Stimulated activated CD4-positive, alpha-beta T cell treated with anti-CD3 and anti-CD28 coated beads, Interleukin-2, amount 100 ng/mL, for 24 hours (primary cell): ENCODE measurements around the gene LAMP1.
"Not testable (repeated sequence)": the region's sequence is repeated elsewhere in the genome, so short reads cannot be mapped to it uniquely, and the experiment has no call there.

Experiments
- DNase-seq, 2 donors: peaks; one replicate each; pipeline ENCODE4 v3.0.0-alpha.2; 2020

The LAMP1 gene

GRCh38 chr13:113327766-113328471, 30.9 kb downstream of the LAMP1 start:
- no peak for DNase-seq

DNA sequence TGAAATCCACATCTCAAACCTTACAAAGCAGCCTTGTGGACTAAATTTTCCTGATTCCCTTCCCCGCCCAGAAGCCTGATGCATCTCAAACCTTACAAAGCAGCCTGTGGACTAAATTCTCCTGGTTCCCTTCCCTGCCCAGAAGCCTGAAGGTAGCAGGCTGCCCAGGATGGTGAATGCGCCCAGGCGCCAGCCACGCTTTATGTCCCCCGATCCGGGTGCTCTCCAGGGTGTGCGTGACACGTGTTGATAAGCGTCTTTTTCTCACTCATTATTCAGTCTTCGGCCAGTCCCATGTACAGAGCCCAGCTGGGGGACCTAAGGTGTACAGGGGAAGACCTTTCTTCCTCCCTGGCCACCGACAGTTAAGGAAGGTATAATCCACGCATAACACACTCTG, 31.8 kb downstream of the LAMP1 start:
- DNase-seq: no peak

- DNase-seq: no peak
These were observed 32.7 kb downstream of the LAMP1 start for GRCh38 chr13:113329656-113330312.

GRCh38 chr13:113332615-113333014, 35.6 kb downstream of the LAMP1 start:
- no peak for DNase-seq

- no peak for DNase-seq
These were observed 36.0 kb downstream of the LAMP1 start for GRCh38 chr13:113333076-113333475.

DNA sequence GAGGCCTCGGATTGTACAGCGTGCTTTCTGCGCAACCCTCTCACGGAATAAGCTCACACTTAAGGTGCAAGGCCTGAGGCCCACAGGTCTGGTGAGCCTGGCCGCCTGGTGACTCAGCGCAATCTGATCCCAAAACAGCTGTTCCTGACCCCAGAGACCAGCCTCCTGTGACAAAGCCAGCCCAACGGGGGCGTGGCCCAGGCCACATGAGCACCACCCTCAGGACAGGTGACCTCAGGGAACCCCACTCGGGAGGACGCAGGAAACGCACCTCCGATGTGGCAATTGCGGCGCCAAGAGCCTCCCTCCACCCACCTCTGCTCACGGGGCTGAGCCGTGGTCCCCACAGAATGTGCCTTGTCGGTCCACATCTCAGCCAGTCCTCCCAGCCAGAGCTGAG, 40.5 kb downstream of the LAMP1 start:
- no peak for DNase-seq

- DNase-seq: no peak
These were observed 40.9 kb downstream of the LAMP1 start for GRCh38 chr13:113337976-113338375.

GRCh38 chr13:113338451-113338850, 41.4 kb downstream of the LAMP1 start:
- no peak for DNase-seq

DNA sequence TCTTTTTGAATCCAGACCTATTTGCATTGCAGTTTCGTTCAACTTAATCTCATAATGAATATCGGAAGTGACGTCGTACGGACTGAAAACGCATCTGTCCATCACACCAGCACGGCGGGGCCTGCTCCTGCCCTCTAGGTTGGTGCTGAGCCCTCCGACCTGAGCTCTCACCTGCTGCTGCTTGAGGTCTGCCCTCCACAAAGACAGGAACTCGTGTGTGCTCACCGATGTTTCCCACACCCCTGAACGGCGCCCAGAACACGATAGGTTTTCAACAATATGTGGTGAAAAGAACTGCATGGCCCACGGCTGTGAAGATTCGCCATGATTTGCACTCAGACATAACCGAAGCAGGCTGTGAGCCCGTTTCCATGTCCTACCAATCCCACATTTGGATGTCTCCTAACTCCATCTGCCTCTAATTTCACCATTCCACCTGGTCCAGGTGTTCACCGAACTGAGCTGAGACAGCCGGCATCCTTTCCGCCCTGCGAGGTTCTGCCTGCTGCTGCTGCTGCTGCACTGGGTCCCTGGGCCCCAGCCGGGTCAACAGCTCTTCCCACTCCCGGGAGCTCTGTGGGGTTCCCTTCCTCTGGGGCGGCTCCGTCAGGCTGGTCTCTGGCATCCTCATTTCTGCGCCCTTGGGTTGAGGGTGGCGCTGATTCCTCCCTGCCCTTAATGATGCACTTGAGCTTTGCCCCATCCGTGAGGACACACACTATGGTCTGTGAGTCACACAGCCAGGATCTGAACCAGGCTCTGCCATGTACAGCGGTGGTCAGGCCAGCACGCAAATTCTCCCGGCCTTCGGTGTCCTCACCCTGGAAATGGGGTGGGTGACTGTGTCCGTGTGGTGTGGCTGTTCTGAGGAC, 46.0 kb downstream of the LAMP1 start:
- no peak for DNase-seq

DNA sequence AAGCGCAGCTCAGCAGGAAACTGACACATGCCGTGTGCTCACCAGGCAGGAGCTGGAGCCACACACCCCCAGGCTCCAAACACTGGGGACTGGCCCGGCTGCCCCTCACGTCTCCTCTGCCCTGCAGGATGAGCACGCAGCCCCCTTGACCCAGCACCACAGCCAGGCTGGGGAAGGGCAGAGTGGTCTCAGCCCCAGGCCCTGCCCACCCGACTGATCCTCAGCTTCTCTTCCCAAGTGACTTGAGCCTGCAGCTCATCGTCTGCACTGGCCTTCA, 46.6 kb downstream of the LAMP1 start:
- no peak for DNase-seq

GRCh38 chr13:113345486-113345885, 48.4 kb downstream of the LAMP1 start:
- no peak for DNase-seq

DNA sequence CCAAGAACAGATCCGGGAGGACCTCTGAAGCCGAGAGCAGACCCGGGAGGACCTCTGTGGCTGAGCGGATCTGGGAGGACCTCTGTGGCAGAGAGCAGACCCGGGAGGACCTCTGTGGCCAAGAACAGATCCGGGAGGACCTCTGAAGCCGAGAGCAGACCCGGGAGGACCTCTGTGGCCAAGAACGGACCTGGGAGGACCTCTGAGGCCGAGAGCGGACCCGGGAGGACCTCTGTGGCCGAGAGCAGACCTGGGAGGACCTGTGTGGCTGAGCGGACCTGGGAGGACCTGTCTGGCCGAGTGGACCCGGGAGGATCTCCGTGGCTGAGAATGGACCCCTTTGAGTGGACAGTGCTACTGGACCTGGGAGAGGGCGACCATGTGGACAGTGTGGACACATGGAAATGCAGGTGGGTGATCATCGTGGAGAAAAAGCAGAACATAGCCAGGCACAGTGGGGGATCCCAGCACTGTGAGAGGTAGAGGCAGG, 50.7 kb downstream of the LAMP1 start:
- not testable (repeated sequence) for DNase-seq

GRCh38 chr13:113348591-113348990, 51.6 kb downstream of the LAMP1 start:
- DNase-seq: no peak

DNA sequence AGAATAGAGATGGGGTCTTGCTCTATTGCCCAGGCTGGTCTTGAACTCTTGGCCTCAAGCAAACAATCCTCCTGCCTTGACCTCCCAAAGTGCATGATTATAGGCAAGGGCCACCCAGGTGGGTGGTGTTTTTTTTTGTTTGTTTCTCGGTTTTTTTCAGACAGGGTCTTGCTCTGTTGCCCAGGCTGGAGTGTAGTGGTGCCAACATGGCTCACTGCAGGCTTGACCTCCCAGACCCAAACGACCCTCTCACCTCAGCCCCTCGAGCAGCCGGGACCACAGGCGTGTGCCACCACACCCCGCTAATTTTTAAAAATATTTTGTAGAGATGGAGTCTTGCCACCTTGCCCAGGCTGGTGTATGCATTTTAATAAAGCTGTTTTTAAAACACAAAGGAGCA, 52.0 kb downstream of the LAMP1 start:
- no peak for DNase-seq

- DNase-seq: no peak
These were observed 52.5 kb downstream of the LAMP1 start for GRCh38 chr13:113349491-113349890.

GRCh38 chr13:113350065-113350937, 53.3 kb downstream of the LAMP1 start:
- no peak for DNase-seq

DNA sequence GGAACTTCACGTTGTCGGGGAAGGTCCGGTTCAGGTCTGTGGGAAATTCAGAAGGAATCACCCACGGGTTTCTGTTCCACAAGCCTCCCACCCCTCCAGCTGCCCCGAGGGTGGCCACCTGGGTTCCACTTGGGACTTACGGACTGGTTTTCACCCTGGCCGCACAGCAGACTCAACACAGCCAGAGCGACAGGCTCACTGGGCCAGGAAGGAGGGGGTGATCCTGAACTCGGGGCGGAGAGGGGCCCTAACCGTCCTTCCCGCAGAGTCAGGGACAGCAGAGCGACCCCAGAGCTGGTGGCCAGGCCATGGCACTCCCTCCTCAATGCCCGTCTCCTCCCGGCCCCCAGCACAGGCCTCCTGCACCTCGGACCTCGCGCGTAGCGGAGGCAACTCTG, 53.9 kb downstream of the LAMP1 start:
- DNase-seq: no peak

DNA sequence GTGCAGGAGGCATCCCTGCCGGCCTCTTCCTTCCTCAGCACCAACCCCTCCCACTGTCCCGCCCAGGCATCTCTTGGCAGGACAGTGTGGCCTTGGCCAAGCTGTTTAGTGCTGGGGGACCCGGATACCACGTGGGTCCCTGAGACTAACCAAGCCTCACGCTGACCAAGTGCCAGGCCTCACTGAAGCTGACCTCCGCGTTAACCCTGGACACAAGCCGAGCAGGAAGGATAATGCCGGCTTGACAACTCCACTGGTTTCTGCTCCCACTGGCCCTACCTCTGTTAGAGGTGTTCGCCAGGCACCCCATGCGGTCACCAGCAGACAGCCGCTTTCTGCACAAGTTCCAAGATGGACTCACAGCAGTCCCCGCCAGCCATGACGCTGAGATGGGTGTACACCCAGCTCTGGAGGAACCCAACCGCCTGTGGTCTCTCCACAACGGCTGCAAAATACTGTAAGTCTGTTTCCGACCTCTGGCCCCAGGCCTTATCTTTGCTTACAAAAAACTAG, 54.5 kb downstream of the LAMP1 start:
- DNase-seq: no peak

GRCh38 chr13:113353254-113353653, 56.2 kb downstream of the LAMP1 start:
- no peak for DNase-seq

DNA sequence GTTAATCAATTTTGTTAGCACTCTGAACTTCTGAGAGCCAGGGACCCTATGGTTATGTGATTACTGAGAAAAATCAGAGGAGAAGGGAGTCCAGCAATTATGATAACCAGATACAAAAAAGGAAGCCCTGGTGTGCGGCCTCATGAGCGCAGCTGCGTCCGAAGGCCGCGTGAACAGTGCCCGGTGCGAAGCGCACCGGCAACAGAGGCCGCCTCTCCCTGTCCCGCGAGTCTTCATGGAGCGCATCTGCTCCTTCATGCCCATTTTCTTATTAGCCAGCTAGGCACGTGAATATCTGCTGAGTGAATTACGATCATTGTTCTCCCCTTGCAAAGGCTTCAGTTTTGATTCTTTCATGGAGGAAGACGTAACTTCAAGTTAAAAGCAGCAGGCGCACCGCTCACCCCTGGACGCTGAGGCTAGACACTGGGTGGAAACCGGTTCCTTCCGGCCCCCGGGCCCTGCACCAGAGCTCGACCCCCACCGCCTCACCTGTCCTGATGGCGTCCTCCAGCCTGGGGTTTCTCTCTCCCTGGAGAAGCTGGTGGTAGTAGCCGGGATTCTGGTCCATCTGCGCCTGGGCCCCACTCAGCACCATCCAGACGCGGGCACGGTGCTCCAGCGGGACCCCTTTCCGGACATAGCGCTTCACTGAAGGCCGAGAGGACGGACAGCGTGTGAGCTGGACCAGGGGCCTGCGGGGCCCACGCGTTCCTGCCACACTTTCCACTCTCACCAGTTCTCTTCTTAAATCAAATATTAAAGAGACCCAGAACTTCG, 58.0 kb downstream of the LAMP1 start:
- DNase-seq: no peak

GRCh38 chr13:113355621-113356020, 58.6 kb downstream of the LAMP1 start:
- DNase-seq: no peak

GRCh38 chr13:113356596-113356995, 59.6 kb downstream of the LAMP1 start:
- DNase-seq: no peak
